SIG-M5 (cell line): ENCODE results near the gene PSMD7.
"Not testable (repeated sequence)": the region's sequence is repeated elsewhere in the genome, so short reads cannot be mapped to it uniquely, and the experiment has no call there.

ENCODE experiments used
- DNase-seq: peaks from one replicate; lab custom pipeline; 2025; lab: John Stamatoyannopoulos, UW

The PSMD7 gene

GRCh38 chr16:74297145-74297665 lies 591 bp downstream of the PSMD7 start:
- DNase-seq, result no peak

DNA sequence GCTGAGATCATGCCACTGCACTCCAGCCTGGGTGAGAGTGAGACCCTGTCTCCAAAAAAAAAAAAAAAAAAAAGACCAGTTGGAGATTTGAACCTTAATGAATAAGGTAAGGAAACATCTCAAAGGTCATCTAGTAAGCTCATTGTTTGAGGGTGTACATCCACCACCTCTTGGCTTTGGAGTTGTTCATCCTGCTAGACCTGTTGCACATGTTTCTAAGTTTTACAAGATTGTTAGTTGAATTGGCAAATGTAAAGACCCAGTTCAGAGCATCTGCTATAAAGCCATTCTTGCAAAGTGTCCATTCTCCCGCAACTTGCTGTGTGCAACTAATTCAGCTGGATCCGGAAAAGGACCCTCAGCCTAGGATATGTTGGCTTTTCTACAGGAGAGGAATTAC lies 1.5 kb downstream of the PSMD7 start:
- no peak for DNase-seq

- no peak for DNase-seq
These were observed 5.7 kb downstream of the PSMD7 start for GRCh38 chr16:74302341-74302740.

DNA sequence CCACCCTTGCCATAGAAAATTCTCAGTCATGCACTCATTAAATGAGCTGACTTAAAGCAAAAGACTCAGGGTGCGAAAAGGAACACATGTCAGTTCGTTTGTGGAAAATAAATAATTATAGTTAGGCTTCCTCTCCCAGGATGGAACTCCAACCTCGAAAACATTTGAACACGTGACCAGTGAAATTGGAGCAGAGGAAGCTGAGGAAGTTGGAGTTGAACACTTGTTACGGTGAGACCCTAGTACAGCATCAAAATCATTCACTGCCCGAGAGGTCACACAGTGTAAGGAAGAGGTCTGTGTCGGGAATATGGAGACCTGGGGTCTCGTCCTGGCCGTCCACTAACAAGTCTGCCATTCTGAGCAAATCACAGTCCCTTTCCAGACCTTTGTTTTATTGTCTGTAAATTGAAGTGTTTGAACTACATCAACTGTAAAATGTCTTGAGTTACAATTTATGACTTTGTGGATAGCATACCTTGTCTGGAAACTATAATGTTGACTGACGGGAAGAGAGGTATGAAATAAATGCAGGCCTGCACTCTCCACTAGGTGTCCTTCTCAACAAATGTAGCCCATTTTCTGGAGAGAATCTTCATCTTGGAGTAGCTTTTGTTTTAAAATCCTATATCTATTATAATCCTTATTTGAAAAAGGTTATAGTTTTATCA lies 7.7 kb downstream of the PSMD7 start:
- no peak for DNase-seq

DNA sequence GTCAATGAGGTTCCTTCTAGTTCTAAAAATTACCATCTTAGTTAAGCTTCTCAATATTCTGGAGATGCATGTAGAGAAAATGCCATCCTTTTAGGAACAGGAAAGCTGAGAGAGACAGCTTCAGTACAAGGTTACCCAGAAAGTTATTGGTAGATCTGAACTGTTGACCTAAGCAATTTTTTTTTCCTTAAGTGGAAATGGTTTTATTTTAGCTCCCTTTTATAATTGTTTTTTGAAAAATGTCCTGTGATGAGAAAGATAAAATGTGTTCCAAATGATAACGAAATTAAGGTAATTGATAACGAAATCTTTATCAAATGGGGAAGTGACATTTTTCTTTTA lies 8.2 kb downstream of the PSMD7 start:
- no peak for DNase-seq

DNA sequence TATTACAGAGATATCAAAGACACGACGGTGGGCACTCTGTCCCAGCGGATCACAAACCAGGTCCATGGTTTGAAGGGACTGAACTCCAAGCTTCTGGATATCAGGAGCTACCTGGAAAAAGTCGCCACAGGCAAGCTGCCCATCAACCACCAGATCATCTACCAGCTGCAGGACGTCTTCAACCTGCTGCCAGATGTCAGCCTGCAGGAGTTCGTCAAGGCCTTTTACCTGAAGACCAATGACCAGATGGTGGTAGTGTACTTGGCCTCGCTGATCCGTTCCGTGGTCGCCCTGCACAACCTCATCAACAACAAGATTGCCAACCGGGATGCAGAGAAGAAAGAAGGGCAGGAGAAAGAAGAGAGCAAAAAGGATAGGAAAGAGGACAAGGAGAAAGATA lies 8.7 kb downstream of the PSMD7 start:
- DNase-seq, result no peak

GRCh38 chr16:74305978-74306784 lies 9.6 kb downstream of the PSMD7 start:
- DNase-seq, result no peak

DNA sequence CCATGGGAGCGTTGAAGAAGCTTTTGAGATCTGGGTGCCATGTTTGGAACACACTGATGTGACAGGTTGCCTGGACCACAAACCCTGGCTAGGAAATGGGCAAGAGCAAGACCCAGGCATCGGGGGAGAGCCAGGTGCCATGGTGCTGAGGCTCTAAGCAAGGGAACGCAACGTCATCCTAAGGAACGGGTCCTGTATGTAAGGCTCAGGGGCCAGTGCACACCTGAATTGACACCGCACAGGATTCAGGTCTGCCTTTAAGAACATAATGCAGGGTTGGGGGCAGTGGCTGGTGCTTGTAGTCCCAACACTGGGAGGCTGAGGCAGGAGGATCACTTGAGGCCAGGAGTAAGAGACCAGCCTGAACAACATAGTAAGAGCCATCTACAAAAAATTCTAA lies 10.8 kb downstream of the PSMD7 start:
- no peak for DNase-seq

GRCh38 chr16:74309789-74310781 lies 13.5 kb downstream of the PSMD7 start:
- no peak for DNase-seq

- no peak for DNase-seq
These were observed 18.4 kb downstream of the PSMD7 start for GRCh38 chr16:74315059-74315458.

DNA sequence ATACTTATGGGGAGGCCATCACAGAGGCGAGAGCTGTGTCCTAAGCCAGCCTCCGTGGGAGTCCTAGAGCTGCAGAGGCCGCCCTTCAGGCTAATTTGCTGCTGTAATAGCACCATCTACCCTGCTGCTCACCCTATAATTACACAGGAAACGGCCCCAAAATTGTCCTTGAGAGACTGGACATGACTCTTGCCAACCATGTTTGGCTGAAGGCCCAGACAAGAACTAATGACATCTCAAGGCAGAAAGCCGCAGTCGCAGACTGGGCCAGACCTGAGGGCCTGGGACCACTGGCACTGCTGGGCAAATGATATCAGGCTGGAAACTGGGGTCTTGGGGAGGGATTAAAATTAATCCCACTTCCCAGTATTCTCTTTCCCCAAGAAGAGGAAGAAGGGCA lies 24.1 kb downstream of the PSMD7 start:
- DNase-seq, result no peak

- DNase-seq, result no peak
These were observed 24.7 kb downstream of the PSMD7 start for GRCh38 chr16:74321356-74321755.

- no peak for DNase-seq
These were observed 25.7 kb downstream of the PSMD7 start for GRCh38 chr16:74322301-74322710.

GRCh38 chr16:74324777-74325176 lies 28.2 kb downstream of the PSMD7 start:
- not testable (repeated sequence) for DNase-seq

GRCh38 chr16:74325641-74326040 lies 29.0 kb downstream of the PSMD7 start:
- no peak for DNase-seq

DNA sequence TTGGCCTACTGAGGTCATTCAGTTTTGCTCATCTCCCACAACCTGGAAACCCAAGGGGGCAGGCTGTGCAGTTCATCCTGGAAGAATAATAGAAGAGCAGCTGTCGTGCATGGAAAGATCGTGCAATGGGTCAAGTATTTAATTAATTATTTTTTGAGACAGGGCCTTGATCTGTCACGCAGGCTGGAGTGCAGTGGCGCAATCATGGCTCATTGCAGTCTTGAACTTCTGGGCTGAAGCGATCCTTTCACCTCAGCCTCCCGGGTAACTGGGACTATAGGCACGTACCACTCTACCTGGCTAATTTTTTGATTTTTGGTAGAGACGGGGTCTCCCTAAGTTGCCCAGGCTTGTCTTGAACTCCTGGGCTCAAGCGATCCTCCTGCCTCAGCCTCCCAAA lies 31.7 kb downstream of the PSMD7 start:
- DNase-seq, result not testable (repeated sequence)

DNA sequence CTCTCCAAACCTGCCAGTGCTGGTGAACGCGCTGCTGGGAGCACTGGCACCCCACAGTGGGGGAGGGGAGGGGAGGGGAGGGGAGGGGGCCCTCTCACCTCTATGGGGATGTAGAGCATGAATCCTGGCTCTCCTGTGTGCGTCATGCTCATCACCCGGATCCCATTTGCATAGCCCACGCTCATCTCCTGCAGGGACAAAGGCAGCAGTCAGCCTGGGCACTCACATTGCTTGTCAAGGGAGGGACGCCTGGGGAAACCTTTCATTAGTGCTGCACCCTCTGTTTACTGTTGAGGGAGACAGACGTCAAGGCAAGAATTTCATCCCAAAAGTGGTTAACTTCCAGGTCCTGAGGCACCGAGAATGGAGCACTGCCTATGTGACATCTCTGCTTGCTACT lies 35.9 kb downstream of the PSMD7 start:
- not testable (repeated sequence) for DNase-seq

DNA sequence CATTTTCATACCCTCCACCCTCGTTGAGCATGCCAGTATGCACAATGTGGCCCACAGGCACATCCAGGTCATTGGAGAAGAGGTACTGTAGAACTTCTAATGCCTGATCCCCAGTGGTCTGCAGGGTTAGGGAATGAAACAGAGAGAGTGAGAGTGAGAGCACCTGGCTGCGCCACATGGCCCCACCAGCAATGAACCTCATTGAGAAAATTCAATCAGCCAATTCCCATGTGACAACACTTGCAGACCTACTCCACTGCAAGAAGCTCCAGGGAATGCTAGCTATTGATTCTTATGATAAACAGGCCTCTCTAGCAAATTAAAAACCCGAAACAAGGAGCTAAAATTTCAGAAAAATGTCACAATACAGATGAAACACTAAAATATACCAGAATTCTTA lies 40.9 kb downstream of the PSMD7 start:
- DNase-seq, result not testable (repeated sequence)

- DNase-seq, result not testable (repeated sequence)
These were observed 42.6 kb downstream of the PSMD7 start for GRCh38 chr16:74339226-74339625.

DNA sequence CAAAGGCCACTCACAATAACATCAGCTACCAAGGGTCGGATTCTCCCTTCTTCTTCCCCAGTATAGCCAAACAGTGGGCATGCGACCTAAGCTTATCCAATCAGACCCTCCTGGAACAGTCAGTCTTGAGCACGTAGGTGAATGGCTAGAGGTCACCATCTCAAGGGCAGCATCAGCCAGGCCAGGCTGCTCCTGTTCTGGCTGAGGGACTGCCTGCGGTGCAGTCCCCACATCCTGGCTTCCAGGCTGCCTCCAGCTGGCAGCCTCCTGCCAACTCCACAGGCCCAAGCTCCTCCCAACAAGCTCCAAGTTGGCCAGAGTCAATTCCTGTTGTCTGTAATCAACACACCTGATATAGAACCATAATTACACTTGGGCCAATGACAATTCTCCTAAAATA lies 56.4 kb downstream of the PSMD7 start:
- not testable (repeated sequence) for DNase-seq
